ENCODE data around the gene CREB5.

DNA sequence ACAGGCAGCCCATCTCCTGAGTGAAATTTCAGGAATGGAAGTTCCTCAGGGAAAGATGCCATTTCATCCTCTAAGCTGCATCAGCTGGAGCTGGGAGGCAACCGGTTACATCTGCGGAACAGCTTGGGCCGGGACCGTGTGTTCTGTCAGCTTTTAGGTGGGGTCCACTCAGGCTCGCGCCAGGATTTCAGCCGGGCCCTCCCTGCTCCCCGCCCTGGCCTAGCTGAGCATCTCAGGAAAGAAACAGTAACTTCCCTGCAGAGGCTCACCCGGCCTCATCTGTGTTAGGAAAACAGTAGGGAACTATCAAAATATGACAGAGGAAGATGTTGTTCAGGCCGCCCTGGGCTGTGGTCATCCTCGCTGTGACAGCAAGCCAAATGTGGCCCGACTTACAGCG lies 435.4 kb downstream of the CREB5 start:
- TF ChIP-seq, protein P1, sequence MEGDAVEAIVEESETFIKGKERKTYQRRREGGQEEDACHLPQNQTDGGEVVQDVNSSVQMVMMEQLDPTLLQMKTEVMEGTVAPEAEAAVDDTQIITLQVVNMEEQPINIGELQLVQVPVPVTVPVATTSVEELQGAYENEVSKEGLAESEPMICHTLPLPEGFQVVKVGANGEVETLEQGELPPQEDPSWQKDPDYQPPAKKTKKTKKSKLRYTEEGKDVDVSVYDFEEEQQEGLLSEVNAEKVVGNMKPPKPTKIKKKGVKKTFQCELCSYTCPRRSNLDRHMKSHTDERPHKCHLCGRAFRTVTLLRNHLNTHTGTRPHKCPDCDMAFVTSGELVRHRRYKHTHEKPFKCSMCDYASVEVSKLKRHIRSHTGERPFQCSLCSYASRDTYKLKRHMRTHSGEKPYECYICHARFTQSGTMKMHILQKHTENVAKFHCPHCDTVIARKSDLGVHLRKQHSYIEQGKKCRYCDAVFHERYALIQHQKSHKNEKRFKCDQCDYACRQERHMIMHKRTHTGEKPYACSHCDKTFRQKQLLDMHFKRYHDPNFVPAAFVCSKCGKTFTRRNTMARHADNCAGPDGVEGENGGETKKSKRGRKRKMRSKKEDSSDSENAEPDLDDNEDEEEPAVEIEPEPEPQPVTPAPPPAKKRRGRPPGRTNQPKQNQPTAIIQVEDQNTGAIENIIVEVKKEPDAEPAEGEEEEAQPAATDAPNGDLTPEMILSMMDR (conservative IDR thresholded peaks at IDR 0.05; ENCODE audit: low read length) = no peak
- TF ChIP-seq EZH2phosphoT487 (IDR thresholded peaks at IDR 0.05; ENCODE audit: borderline replicate concordance) = no peak

Measured in Loucy (cell line).